ENCODE measurements around the gene HDAC6. TPM values are rescaled to one million over a fixed set of nuclear protein-coding genes. Genes with fewer than 3 reads are reported as not detected.

HDAC6 gene
- total and polyA plus RNA-seq, 2 of the 13 experiments (the other 11 are each of a cell fraction or from before 2014, with no cell fraction given): 80.4 to 93.6 TPM

DNA sequence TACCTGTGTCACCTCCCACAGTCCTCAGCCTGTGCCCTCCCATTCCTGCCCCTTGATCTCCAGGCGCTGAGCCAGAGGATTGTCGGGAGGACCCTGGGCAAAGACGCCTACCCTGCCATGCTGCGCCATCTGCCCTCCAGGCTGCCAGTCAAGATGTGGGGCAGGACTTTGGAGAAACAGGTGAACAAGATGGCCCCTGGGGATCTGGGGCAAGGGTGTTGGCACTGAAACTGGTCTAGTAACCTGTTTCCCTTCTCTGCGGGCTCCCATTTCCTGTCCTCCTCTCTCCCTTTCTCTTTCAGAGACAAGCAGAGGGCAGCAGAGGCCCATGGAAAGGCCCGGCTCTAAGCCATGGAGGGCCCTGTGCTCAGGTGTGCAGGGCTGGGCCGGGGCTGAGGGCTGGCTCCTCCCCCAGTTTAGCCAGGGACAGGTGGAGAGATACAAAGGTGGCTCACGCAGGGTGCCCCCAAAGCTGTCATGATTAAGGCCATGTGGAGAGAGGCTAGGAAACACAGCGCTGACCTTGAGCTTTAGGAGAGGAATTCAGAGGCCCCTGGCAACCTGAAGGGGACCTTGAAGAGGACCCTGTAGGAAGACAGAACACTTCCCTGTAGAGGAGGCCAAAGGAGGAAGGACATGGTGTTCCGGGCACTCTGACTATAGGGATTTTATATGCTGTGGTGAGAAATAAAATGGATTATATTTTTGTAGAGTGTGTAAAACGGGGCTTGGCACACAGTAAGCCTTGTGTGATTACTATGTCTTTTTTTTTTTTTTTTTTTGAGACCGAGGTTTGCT, 40.0 kb upstream of the HDAC6 start, which contains the start of gene GLOD5 (continued):
- no peak for TF ChIP-seq ZNF512B (CRISPR knock-in tag; IDR thresholded peaks at IDR 0.05; ENCODE audit: borderline replicate concordance)
- TF ChIP-seq STAG1 (CRISPR knock-in tag; IDR thresholded peaks at IDR 0.05): peak; percentile 82
- TF ChIP-seq AFF4 (CRISPR knock-in tag; IDR thresholded peaks at IDR 0.05): no peak
- TF ChIP-seq RBM39 (IDR thresholded peaks at IDR 0.05; ENCODE audit: low read depth, low read length, poor library complexity, severe bottlenecking): no peak

Data from HepG2 (cell line).